Measurements from ENCODE around the gene CAMK2D.

Gene CAMK2D

DNA sequence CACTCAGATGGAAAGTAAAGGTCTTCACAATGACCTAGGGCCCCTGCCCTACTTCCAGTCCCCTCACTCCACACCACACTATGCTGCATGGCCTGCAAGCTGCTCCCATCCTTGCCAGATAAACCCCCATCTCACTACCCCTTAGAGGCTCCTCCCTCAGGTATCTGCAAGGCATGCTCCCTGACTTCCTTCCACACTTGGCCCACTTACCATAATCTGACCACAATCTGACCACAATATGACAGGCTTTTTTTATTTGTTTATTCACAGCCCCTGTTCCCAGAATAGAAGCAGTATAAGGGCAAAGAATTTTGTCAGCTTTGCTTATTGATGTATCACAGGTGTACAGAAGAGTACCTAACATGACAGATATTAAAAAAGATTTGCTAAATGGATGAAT, 124.7 kb downstream of the CAMK2D start:
- Histone ChIP-seq H3K9ac (ENCODE audit: low read depth in 1 of 2, low read length in 2 of 2) (no peak overlapping the region), H3K9me3 (ENCODE audit: control insufficient read depth in 1 of 2, low read length in 2 of 2) (no peaks in the 10 kb centered on the region), H3K4me1 (ENCODE audit: control insufficient read depth in 1 of 2, insufficient read depth in 2 of 2, low read length in 2 of 2) (peaks cover 50 to 70% of the 10 kb centered on the region in 2 donors), H3K27ac (ENCODE audit: low read depth, low read length) (no peak overlapping the region), H3K27me3 (ENCODE audit: control insufficient read depth in 1 of 2, insufficient read depth in 2 of 2, low read length in 2 of 2) (no peaks in the 10 kb centered on the region), H3K4me3 (ENCODE audit: low read depth in 1 of 2, low read length in 2 of 2) (peak overlapping the region in 1 of 2 donors; percentile 4), H3K36me3 (ENCODE audit: control insufficient read depth in 1 of 2, insufficient read depth in 2 of 2, low read length in 2 of 2) (peaks cover 0 to 3% of the 10 kb centered on the region in 2 donors)

DNA sequence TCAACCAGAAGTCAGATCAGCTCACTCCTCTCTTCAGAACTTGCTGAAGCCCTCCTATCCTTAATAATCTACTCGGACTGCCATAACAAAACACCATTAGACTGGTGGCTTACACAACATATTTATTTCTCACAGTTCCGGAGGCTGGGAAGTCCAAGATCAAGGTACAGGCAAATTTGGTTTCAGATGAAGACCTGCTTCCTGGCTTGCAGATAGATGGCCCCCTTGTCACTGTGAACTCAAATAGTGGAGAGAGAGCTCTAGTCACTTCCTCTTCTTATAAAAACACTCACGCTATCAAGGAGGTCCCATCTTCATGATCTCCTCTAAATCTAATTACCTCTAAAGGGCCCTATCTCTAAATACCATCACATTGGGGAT, 125.1 kb downstream of the CAMK2D start:
- H3K27ac ChIP-seq (ENCODE audit: low read depth, low read length): no peak overlapping the region
- no peak overlapping the region for H3K9ac ChIP-seq (ENCODE audit: low read depth in 1 of 2, low read length in 2 of 2)
- H3K4me1 ChIP-seq (ENCODE audit: control insufficient read depth in 1 of 2, insufficient read depth in 2 of 2, low read length in 2 of 2): peaks cover 50 to 70% of the 10 kb centered on the region in 2 donors
- H3K9me3 ChIP-seq (ENCODE audit: control insufficient read depth in 1 of 2, low read length in 2 of 2): no peaks in the 10 kb centered on the region
- H3K27me3 ChIP-seq (ENCODE audit: control insufficient read depth in 1 of 2, insufficient read depth in 2 of 2, low read length in 2 of 2): no peaks in the 10 kb centered on the region
- peaks cover 2 to 3% of the 10 kb centered on the region in 2 donors for H3K36me3 ChIP-seq (ENCODE audit: control insufficient read depth in 1 of 2, insufficient read depth in 2 of 2, low read length in 2 of 2)
- peak overlapping the region in 1 of 2 donors; percentile 4 for H3K4me3 ChIP-seq (ENCODE audit: low read depth in 1 of 2, low read length in 2 of 2)

DNA sequence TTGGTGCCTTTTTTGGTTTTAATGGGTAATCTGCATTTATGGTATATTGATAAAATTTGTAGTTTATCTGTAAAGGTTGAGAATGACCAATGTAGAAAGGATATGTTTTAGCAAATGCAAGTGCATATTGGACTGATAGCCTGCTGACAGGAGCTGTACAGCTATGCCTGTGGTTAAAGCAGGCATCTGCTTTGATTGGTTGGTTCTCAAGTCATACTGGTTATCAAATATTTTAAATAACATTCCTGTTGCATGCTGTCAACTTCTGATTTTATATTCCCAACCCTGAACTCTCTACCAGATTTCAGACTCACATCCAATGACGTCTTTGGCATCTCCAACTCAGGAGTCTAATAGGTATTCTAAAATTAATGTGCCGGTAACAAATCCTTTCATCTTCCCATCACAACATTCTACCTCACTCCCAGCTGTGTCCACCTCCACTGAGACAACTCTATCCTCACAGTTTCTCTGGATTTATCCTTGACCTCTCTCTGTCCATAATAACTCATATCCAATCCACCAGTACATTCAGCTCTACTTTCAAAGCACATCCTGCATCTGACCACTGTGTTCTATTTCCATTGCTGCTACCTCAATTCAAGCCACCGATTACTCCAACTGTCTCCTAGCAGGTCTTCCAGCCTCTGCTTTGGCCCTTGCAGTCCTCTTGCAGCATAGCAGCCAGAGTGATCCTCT, 125.7 kb downstream of the CAMK2D start:
- no peak overlapping the region for H3K27ac ChIP-seq (ENCODE audit: low read depth, low read length)

GRCh38 chr4:113634081-113634969, 127.2 kb downstream of the CAMK2D start:
- no peak overlapping the region for H3K27ac ChIP-seq (ENCODE audit: low read depth, low read length)
- peaks cover 34 to 53% of the 10 kb centered on the region in 2 donors for H3K4me1 ChIP-seq (ENCODE audit: control insufficient read depth in 1 of 2, insufficient read depth in 2 of 2, low read length in 2 of 2)
- peaks cover 3 to 4% of the 10 kb centered on the region in 2 donors for H3K36me3 ChIP-seq (ENCODE audit: control insufficient read depth in 1 of 2, insufficient read depth in 2 of 2, low read length in 2 of 2)
- no peak overlapping the region for H3K4me3 ChIP-seq (ENCODE audit: low read depth in 1 of 2, low read length in 2 of 2)
- no peaks in the 10 kb centered on the region for H3K27me3 ChIP-seq (ENCODE audit: control insufficient read depth in 1 of 2, insufficient read depth in 2 of 2, low read length in 2 of 2)
- H3K9ac ChIP-seq (ENCODE audit: low read depth in 1 of 2, low read length in 2 of 2): no peak overlapping the region
- H3K9me3 ChIP-seq (ENCODE audit: control insufficient read depth in 1 of 2, low read length in 2 of 2): no peaks in the 10 kb centered on the region

More for the DNA sequence above, 125.7 kb downstream of the CAMK2D start:
- Histone ChIP-seq H3K4me1 (ENCODE audit: control insufficient read depth in 1 of 2, insufficient read depth in 2 of 2, low read length in 2 of 2) (peaks cover 48 to 69% of the 10 kb centered on the region in 2 donors), H3K9ac (ENCODE audit: low read depth in 1 of 2, low read length in 2 of 2) (no peak overlapping the region), H3K27me3 (ENCODE audit: control insufficient read depth in 1 of 2, insufficient read depth in 2 of 2, low read length in 2 of 2) (no peaks in the 10 kb centered on the region), H3K9me3 (ENCODE audit: control insufficient read depth in 1 of 2, low read length in 2 of 2) (no peaks in the 10 kb centered on the region), H3K4me3 (ENCODE audit: low read depth in 1 of 2, low read length in 2 of 2) (no peak overlapping the region), H3K36me3 (ENCODE audit: control insufficient read depth in 1 of 2, insufficient read depth in 2 of 2, low read length in 2 of 2) (peaks cover 3 to 4% of the 10 kb centered on the region in 2 donors)

DNA sequence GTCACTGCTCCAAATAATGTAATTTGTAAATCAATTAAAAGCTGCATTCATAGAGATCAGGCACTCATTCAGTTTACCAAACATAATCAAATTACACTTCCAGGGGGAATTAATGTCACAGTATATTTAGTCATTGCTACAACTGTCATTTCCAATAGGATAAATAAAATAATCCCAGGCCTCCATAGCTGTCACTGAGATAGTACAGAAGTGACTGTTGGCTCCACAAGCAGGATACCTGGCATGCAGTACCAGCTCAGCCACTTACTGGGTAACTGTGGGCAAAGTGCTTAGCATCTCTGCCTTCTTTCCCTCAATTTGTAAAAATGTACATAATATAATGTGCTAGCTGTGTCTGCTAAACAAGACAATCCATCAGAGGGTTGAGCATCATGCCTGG, 128.1 kb downstream of the CAMK2D start:
- H3K4me3 ChIP-seq (ENCODE audit: low read depth in 1 of 2, low read length in 2 of 2): no peak overlapping the region
- no peak overlapping the region for H3K9ac ChIP-seq (ENCODE audit: low read depth in 1 of 2, low read length in 2 of 2)
- peaks cover 29 to 48% of the 10 kb centered on the region in 2 donors for H3K4me1 ChIP-seq (ENCODE audit: control insufficient read depth in 1 of 2, insufficient read depth in 2 of 2, low read length in 2 of 2)
- H3K27ac ChIP-seq (ENCODE audit: low read depth, low read length): no peak overlapping the region
- H3K9me3 ChIP-seq (ENCODE audit: control insufficient read depth in 1 of 2, low read length in 2 of 2): no peaks in the 10 kb centered on the region
- no peaks in the 10 kb centered on the region for H3K27me3 ChIP-seq (ENCODE audit: control insufficient read depth in 1 of 2, insufficient read depth in 2 of 2, low read length in 2 of 2)
- H3K36me3 ChIP-seq (ENCODE audit: control insufficient read depth in 1 of 2, insufficient read depth in 2 of 2, low read length in 2 of 2): peaks cover 3 to 4% of the 10 kb centered on the region in 2 donors

DNA sequence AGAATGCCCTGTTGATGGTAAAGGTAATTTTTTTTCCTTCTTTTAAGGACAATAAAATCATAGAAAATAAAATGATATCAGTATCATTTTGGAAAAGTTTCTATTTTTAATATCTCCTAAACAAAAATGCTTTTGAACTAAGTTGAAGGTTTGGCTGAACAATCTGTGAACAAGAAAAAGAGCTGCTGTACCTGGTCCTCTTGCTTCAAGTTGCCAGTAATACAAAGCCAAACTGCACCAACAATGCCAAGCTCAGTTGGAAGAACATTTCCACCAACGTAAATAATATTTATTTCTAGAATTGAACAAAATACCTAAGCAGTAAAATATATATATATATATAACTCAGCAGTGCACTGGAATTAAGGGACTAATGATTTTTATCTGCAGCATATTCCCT, 132.8 kb downstream of the CAMK2D start:
- Histone ChIP-seq H3K36me3 (ENCODE audit: control insufficient read depth in 1 of 2, insufficient read depth in 2 of 2, low read length in 2 of 2) (peaks cover 0 to 4% of the 10 kb centered on the region in 2 donors), H3K9ac (ENCODE audit: low read depth in 1 of 2, low read length in 2 of 2) (no peak overlapping the region), H3K9me3 (ENCODE audit: control insufficient read depth in 1 of 2, low read length in 2 of 2) (no peaks in the 10 kb centered on the region), H3K4me3 (ENCODE audit: low read depth in 1 of 2, low read length in 2 of 2) (no peak overlapping the region), H3K27ac (ENCODE audit: low read depth, low read length) (no peak overlapping the region), H3K27me3 (ENCODE audit: control insufficient read depth in 1 of 2, insufficient read depth in 2 of 2, low read length in 2 of 2) (no peaks in the 10 kb centered on the region), H3K4me1 (ENCODE audit: control insufficient read depth in 1 of 2, insufficient read depth in 2 of 2, low read length in 2 of 2) (peaks cover 0 to 13% of the 10 kb centered on the region in 2 donors)

DNA sequence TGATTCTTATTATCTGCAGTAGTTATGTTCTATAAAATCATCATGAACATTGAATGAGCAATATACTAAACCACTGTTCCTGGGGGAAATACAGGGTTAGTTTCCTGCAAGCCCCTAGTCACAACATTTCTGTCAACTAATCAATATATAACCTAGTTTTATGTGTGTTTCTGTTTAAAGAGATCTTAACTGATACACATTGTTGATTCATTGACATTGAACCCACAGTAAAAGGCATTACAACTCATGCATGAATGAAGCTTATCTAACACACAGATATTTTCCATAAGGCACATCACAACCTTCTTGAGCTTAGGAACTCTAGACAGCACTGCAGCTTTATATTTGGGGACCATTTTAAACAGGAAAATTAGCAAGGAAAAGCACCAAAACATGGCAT, 134.2 kb downstream of the CAMK2D start:
- Histone ChIP-seq H3K9ac (ENCODE audit: low read depth in 1 of 2, low read length in 2 of 2) (no peak overlapping the region), H3K27ac (ENCODE audit: low read depth, low read length) (no peak overlapping the region), H3K9me3 (ENCODE audit: control insufficient read depth in 1 of 2, low read length in 2 of 2) (no peaks in the 10 kb centered on the region), H3K27me3 (ENCODE audit: control insufficient read depth in 1 of 2, insufficient read depth in 2 of 2, low read length in 2 of 2) (no peaks in the 10 kb centered on the region), H3K4me3 (ENCODE audit: low read depth in 1 of 2, low read length in 2 of 2) (no peak overlapping the region), H3K36me3 (ENCODE audit: control insufficient read depth in 1 of 2, insufficient read depth in 2 of 2, low read length in 2 of 2) (peaks cover 0 to 4% of the 10 kb centered on the region in 2 donors), H3K4me1 (ENCODE audit: control insufficient read depth in 1 of 2, insufficient read depth in 2 of 2, low read length in 2 of 2) (peaks cover 0 to 6% of the 10 kb centered on the region in 2 donors)

GRCh38 chr4:113625902-113626301, 135.6 kb downstream of the CAMK2D start:
- no peak overlapping the region for H3K27ac ChIP-seq (ENCODE audit: low read depth, low read length)
- no peaks in the 10 kb centered on the region for H3K27me3 ChIP-seq (ENCODE audit: control insufficient read depth in 1 of 2, insufficient read depth in 2 of 2, low read length in 2 of 2)
- H3K36me3 ChIP-seq (ENCODE audit: control insufficient read depth in 1 of 2, insufficient read depth in 2 of 2, low read length in 2 of 2): no peaks in the 10 kb centered on the region

DNA sequence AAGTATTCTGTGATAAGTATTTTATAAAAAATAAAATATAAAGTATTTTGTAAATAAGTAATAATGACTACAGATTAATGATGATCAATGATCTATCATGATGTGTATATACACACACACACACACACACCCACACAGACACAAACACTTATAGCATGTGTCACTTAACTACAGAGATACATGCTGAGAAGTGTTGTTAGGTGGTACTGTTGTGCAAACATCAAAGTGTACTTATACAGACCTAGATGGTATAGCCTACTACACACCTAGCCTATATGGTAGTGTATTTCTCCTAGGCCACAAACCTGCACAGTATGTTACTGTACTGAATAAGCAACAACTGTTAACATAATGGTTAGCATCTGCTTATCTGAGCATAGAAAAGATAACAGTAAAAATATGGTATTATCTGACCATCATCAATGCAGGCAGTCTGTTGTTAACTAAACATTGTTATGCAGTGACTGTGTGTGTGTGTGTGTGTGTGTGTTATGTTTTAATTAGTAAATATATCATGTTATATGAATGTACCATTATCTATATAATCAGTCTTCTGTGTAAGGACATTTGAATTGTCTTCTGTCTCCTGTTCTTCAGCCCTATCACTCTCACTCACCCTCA, 138.2 kb downstream of the CAMK2D start:
- H3K27me3 ChIP-seq (ENCODE audit: control insufficient read depth in 1 of 2, insufficient read depth in 2 of 2, low read length in 2 of 2): no peaks in the 10 kb centered on the region
- H3K9me3 ChIP-seq (ENCODE audit: control insufficient read depth in 1 of 2, low read length in 2 of 2): no peaks in the 10 kb centered on the region
- peaks cover 0 to 6% of the 10 kb centered on the region in 2 donors for H3K4me1 ChIP-seq (ENCODE audit: control insufficient read depth in 1 of 2, insufficient read depth in 2 of 2, low read length in 2 of 2)
- no peak overlapping the region for H3K27ac ChIP-seq (ENCODE audit: low read depth, low read length)
- H3K36me3 ChIP-seq (ENCODE audit: control insufficient read depth in 1 of 2, insufficient read depth in 2 of 2, low read length in 2 of 2): no peaks in the 10 kb centered on the region
- no peak overlapping the region for H3K4me3 ChIP-seq (ENCODE audit: low read depth in 1 of 2, low read length in 2 of 2)
- no peak overlapping the region for H3K9ac ChIP-seq (ENCODE audit: low read depth in 1 of 2, low read length in 2 of 2)

More at GRCh38 chr4:113625902-113626301, 135.6 kb downstream of the CAMK2D start:
- H3K9ac ChIP-seq (ENCODE audit: low read depth in 1 of 2, low read length in 2 of 2): no peak overlapping the region
- H3K9me3 ChIP-seq (ENCODE audit: control insufficient read depth in 1 of 2, low read length in 2 of 2): no peaks in the 10 kb centered on the region
- no peak overlapping the region for H3K4me3 ChIP-seq (ENCODE audit: low read depth in 1 of 2, low read length in 2 of 2)
- H3K4me1 ChIP-seq (ENCODE audit: control insufficient read depth in 1 of 2, insufficient read depth in 2 of 2, low read length in 2 of 2): peaks cover 0 to 6% of the 10 kb centered on the region in 2 donors

DNA sequence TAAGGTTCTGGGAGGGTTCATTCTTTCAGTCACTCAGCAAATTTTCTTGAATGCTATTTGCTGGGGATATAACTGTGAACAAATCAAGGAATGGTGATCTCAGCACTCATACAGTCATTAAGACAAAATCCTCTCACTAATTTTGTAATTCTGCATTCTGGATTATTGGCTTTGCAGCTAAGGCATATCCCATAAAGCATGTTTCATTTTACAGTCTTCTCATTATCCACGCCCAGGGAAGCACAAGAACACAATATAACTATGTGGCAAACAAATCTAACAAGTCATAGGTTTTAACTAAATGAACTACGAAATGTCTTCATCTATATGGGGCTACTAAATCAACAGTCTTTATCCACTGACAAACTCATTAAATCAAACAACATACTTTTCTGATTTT, 139.9 kb downstream of the CAMK2D start:
- no peak overlapping the region for H3K27ac ChIP-seq (ENCODE audit: low read depth, low read length)
- no peaks in the 10 kb centered on the region for H3K4me1 ChIP-seq (ENCODE audit: control insufficient read depth in 1 of 2, insufficient read depth in 2 of 2, low read length in 2 of 2)
- no peak overlapping the region for H3K4me3 ChIP-seq (ENCODE audit: low read depth in 1 of 2, low read length in 2 of 2)
- no peaks in the 10 kb centered on the region for H3K36me3 ChIP-seq (ENCODE audit: control insufficient read depth in 1 of 2, insufficient read depth in 2 of 2, low read length in 2 of 2)
- no peaks in the 10 kb centered on the region for H3K9me3 ChIP-seq (ENCODE audit: control insufficient read depth in 1 of 2, low read length in 2 of 2)
- no peak overlapping the region for H3K9ac ChIP-seq (ENCODE audit: low read depth in 1 of 2, low read length in 2 of 2)
- no peaks in the 10 kb centered on the region for H3K27me3 ChIP-seq (ENCODE audit: control insufficient read depth in 1 of 2, insufficient read depth in 2 of 2, low read length in 2 of 2)

Data from duodenal mucosa (tissue), 2 donors.